Measurements from ENCODE around the gene TMTC2.

DNA sequence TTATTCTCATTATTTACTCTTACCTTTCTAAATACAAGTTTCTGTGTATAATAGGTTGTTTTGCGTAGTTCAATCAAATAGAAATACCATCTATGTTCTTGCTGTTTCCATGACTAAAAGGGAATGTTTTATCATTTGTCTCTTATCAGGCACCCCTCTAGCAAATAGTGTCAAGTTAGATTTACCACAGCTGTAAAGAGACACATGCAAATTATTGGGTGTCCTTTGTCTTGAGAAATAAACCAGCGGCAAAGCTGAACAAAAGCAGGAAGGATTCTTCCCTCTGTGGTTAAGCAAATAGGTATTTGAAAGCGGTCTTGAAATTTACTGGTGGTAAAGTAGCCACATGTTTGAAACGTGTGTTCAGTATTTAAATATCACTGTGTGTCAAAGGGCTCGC lies 405.9 kb downstream of the TMTC2 start:
- TF ChIP-seq CTCF (IDR thresholded peaks at IDR 0.05; ENCODE audit: poor library complexity, severe bottlenecking): no peak
- TF ChIP-seq REST (IDR thresholded peaks at IDR 0.05; ENCODE audit: borderline replicate concordance): no peak
- TF ChIP-seq TAF1 (IDR thresholded peaks at IDR 0.05; ENCODE audit: low read depth): no peak
- no peak for TF ChIP-seq RAD21 (conservative IDR thresholded peaks at IDR 0.05)
- TF ChIP-seq EZH2 (IDR thresholded peaks at IDR 0.05; ENCODE audit: borderline replicate concordance, insufficient read depth, low read length, poor library complexity, severe bottlenecking): no peak
- TF ChIP-seq EP300 (conservative IDR thresholded peaks at IDR 0.05; ENCODE audit: poor library complexity, severe bottlenecking): no peak
- TF ChIP-seq POLR2AphosphoS5 (IDR thresholded peaks at IDR 0.05): no peak
- no peak for TF ChIP-seq MXI1 (conservative IDR thresholded peaks at IDR 0.05; ENCODE audit: poor library complexity, severe bottlenecking)
- TF ChIP-seq SMC3 (conservative IDR thresholded peaks at IDR 0.05; ENCODE audit: poor library complexity): no peak
